Superior temporal gyrus (tissue), 1 donor: Measurements from ENCODE around the gene NXPH3.
"Not testable (repeated sequence)": the region's sequence is repeated elsewhere in the genome, so short reads cannot be mapped to it uniquely, and the experiment has no call there.

Source experiments
- DNase-seq: peaks from one replicate; pipeline ENCODE4 v3.0.0-alpha.2; 2016; ENCODE audit errors: extremely low spot score

NXPH3 gene

DNA sequence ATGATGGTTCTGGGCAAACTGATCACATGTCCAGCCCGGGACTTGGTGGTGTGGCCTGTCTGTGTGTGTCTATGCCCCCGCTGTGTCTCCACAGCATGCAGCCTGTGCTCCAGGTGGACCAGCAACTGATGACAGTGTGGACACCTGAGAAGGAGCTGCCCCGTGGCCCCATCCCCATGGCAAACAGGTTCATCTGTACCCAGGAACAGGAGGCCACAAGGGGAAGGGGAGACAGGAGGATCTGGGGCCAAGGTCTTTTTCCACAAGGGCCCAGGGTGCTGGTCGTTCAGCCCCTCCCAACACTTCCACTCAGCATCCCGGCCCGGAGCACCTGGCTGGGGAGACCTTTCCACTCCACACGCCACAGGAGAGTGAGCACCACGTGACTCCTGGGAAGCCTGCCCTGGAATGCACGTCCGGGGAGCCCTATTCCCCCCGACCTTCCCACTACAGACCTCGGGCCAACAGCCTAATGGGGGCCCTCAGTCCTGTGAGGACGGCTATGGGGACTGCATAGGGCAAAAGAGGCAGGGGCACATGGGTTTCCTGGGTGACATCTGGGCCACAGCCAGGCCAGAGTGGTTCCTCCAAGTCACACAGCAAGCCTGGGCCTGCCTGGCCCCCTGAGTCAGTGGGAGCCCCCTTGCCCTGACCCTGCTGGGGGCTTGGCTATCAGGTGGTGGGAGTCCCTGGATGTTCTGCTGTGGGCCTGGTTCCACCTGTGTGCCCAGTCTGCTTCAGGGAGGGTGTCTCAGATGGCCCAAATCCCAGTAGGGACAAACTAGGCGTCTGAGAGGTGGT lies 20.8 kb upstream of the NXPH3 start:
- DNase-seq = no peak

DNA sequence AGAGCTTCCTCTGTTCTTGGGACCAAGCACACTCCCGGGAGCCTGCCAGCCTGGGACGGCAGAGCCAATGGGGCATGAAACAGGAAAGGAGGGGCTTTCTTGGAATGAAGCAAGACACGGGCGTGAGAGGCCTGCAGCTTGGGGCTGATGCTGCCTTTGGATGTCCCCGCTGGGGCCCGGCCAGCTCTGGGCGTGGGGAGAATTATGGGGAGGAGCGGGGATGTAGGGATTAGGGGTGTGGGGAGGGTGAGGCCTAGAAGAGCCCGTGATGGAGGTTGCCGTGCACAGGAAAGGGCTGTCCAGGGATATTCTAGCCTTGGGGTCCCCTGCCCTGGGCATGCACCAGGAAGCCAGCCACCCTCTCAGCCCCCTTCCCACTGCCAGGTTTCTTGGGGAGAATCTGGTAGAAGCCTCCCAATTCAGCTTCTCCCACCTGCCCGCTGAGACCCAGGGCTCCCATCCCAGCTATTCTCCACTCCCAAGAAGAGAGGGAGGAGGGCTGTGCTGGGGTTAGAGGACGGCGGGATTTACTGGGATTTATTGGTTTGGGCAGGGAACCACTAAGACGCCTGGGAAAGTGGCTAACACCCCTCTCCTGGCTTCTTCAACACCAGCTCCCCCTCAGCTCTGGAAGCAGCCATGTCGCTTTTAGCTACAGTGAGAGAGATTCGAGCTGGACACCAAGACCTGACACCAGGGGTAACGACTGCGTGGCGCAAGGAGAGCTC lies 20.0 kb upstream of the NXPH3 start:
- no peak for DNase-seq

DNA sequence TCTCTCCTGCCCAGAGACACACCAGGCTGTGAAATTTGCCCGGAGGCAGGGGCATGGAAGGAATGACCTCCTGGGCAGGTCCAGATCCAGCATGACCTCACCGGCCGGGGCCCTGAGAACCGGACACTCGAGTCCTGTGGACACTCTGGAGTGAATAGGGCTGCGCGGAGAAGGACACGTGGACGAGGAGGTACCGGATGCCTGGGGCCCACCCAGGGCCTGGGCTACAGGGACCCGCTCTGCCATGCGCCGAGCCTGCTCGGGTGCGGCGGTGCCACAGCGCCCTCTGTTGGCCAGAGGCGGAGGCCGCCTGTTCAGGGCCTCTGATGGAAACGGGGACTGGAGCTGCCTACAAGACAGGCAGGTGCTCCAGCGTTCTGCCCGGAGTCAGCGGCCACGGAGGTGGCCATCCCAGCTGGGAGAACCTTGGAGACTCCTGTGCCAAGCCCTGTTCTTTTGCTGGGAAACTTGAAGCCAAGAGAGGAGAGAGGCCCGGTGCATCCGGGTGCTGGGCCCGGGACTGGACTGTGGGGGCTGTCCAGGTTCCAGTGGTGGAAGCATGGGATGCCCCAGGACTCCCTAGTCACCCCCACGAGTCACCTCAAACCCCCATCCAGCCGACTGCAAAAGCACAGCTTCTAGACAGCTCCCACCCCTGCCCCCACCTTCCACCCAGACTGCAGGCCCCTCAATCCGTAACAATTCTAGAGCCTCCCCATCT lies 19.3 kb upstream of the NXPH3 start:
- DNase-seq = peak; percentile 79

DNA sequence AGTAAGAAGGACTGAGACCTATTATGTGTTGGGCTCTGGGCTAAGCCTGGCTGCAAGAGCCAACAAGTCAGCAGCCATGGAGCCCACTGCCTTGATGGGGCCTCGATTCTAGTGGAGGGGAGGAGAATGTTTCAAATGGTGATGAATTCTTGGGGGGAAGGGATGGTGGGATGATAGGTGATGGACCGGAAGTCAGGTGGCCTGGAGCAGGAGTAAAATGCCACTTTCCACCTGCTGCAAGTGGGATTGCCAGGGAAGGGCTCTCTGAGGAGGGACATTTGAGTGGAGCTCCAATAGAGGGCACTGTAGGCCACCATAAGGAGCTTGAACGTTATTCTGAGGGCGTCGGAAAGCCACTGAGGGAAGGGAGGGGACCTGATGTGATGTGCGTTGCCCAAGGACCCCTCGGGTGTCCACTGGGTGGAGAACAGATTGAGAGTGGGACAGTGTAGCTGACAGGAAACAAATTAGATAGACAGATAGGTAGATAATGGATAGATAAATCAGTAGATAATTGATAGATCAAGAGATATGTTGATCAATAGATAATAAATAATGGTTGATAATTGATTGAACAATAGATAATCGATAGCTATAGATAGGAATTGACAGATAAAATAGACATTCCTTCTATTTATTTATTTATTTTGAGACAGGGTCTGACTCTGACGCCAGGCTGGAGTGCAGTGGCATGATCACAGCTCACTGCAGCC lies 18.2 kb upstream of the NXPH3 start:
- peak; percentile 52 for DNase-seq

DNA sequence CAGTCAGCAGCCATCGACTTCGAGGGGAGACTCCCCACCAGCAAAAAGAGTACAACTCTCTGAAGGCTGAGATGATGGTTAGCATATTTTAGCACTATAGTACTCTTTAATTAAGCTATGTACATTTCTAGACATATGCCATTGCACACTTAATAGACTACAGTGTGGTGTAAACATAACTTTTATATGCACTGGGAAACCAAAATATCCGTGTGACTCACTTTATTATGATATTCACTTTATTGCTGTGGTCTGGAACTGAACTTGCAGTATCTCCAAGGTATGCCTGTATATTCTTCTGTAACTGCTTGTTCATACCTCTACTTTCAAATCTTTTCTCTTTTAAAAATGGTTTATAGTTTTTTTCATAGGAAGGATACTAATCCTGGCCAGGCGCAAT lies 11.0 kb upstream of the NXPH3 start:
- no peak for DNase-seq

DNA sequence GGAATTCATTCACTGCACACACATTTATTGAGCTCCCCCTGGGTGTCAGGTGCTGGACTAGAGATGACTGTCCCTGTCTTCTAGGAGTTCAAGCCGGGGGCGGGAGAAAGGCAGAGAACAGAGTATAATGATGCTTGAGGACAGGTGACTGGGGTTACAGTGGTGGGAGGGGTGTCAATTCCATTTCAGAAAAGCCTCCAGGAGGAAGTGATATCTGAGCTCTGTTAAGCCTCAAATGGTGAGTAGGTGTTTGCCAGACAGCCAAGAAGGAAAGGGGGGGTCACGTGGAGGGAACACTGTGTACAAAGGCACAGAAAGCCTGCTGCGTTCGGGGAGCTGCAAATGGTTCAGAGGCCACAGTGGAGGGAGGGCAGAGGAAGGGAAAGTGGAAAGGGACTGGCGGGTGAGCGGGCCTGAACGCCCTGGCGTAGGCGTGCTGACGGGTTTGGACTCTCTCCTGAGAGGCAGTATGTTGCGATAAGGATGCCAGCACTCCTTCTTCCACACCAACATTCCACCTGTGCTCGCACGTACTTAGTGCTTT lies 9.7 kb upstream of the NXPH3 start:
- peak; percentile 51 for DNase-seq

DNA sequence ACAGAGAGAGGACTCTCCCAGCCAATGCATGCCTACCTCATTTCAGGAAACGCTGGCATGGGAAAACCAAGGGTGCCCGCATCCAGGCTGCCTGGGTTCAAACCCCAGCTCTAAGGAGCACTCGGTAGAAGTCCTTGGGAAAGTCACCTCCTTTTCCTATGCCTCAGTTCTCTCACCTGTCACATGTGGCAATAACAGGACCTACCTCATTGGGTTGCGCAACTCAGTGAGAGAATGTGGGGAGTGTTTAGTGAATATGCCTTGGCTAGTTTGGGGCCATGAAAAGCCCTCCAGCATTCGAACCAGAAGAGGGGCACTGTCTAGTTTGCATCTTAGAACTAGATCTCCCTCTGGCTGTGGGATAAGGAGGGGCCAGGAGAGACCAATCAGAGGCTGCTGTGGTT lies 9.0 kb upstream of the NXPH3 start:
- no peak for DNase-seq

DNA sequence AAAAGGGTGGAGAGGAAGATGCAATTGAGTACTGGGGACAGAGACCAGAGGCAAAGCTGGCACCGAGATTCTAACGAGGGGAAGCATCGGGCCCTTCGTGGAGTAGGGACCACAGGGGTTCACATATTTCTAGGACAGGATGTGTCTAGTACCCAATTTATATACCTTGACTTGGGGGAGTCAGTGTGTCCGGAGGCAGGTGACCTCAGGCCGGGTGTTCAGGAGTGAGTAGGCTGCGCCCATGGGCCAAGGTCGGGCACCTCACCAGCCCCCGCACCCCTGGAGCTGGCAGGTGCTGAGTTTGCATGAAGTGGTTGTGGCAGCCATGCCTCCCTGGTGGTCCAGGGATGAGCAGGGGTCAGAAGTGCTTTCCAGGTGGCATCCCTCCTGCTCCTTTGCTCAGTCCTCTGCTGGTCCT lies 8.6 kb upstream of the NXPH3 start:
- DNase-seq = no peak

DNA sequence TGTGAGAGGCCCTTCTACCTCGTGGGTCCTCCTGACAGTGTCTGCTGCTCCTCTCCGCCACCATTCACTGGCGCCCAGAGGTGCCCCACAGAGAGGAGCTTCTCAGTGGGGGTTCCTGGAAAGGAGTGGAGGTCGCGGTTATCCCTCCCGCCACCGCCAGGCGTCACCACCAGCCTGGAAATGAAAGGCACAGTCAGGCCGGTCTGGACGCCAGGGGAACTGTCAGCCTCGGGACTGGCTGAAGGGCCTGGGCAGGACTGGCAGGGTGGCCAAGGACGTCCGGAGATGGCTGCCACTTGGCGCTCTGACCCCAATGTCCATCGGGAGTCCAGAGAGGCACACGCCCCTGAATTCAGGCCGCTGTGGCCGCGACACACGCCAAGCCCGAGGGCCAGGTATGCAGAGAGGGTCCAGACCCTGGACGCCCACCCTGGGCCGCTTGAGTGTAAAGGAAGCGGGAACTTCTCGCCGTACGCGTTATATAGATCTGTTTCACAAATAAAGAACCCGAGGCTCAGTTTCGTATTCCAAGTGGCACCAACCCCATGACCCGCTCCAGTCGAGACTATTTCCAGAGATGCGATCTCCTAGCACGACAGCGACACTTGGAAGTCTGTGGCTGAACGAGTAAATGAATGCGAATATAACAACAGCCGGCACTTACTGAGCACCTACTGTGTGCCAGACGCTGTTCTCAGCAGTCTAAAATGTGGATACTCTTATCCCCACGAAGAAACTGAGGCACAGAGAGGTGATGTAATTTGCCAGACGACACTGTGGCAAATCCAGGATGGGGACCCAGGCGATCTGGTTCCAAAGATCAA lies 7.6 kb upstream of the NXPH3 start:
- peak; percentile 87 for DNase-seq

DNA sequence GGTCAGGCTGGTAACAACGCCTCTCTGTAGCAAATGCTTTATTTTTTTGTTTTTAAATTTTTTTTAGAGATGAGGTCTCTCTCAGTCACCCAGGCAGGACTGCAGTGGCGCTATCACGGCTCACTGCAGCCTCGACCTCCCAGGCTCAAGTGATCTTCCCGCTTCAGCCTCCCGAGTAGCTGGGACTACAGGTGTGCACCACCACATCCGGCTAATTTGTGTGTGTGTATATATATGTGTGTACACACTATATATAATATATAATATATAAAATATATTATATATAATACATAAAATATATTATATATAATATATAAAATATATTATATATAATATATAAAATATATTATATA lies 7.0 kb upstream of the NXPH3 start:
- not testable (repeated sequence) for DNase-seq

DNA sequence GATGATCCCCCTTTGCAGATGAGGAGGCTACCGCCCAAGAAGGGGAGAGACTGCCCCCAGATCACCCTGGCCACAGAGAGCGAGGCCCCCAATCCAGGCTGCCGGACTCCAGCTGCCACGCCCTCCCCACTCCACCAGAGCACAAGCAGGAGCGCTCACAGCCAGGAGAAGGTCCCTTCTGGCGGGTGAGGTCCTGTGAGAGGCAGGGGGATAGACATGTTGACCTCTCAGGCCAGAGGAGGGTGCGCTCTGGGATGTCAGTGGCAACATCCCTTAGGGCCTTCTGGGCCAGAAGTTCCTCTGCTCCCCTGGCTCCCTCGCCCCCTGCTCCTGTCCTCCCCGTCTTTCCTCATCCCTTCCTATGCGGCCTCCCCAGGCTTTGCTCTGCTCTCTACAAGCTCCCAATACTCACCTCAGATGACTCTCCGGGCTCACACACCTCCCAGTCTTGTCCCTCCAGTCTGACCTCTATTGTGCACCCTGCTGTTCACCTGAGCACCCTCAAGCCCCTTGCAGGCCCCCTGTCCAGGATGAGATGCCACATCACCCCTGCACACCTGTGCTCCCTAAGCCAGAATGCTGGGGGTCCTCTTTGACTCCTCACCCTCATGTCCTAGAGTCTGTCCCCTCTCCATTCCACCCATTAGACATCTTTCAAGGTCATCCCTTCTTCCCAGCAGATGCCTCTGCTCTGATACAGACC lies 5.0 kb upstream of the NXPH3 start:
- DNase-seq = no peak

DNA sequence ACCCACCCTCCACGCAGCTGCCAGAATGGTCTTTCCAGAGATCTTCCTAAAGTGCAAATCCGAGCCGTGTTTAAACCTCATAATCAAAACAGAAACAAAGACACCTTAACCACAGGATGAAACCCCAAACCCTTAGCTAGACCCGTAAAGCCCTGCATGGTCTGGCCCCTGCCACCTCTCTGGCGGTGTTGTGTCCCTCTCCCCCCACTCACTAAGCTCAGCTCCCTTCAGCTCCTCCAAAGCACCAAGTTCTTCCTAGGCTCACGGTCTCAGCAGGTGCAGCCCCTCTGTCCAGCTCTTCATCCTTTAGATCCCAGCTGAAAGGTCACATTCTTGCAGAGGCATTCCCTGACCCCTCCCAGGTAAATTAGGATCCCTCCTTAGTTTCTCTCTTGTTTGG lies 4.4 kb upstream of the NXPH3 start:
- no peak for DNase-seq

DNA sequence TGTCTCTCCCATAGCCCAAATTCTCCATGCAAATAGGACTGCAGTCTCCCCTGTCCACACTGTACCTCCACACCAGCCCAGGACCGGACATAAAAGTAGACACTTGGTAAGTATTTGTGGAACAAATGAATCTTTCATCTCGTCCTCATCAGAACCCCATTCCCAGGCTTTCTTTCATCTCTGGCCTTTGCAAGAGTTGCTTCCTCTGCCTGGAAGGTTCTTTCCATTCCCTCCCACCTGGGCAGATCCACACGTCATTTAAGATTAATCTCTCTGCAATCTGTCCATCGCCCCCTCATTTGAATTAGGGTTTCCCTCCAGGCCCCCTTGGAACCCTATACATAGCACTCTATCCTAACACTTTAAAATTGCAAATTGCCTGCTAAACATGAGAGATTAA lies 3.9 kb upstream of the NXPH3 start:
- no peak for DNase-seq

DNA sequence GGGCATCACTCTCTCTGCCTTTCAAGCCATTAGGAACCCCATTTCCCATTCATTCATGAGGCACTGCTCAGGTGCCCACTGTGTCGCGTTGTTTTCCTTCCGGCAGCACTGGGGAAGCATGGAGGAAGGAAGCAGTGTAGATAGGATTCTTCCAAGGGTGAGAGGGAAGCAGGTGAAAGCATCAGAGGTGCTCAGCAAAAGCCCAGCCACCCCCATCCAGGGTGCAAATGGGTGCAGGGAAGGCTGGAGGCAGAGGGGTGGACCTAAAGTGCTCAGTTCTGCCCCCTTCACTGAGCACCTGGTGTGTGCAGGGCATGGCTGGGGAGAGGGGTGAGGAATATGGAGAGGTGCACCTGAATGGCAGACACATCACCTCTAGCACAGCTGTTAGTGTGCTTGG lies 3.4 kb upstream of the NXPH3 start:
- no peak for DNase-seq

DNA sequence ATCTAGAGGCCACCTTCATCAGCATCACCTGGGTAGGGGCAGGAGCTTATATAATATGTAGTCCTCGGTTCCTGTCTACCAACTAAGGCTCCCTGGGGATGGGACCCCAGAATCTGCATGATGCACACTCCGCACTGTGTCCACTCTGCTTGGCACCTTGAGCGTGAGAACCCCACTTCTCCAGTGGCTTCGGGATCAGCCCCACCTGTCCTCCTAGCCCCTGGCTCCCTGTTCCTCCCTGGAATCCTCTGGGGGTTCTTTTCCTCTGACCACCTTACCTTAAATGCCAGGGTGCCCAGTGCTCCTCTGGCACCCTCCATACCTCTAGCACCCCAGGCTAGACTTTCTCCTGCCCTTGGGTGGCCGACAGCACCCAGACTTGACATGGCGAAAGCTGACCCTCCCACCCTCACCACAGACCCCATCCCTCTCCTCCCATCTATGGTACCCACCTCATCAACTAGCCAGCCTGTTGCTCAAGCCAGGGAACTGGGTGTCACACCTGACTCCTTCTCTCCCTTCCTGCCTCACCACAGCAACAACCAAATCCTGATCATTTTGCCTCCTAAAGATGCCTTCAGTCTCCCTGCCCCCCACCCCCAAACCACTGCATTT lies 2.8 kb upstream of the NXPH3 start:
- no peak for DNase-seq

DNA sequence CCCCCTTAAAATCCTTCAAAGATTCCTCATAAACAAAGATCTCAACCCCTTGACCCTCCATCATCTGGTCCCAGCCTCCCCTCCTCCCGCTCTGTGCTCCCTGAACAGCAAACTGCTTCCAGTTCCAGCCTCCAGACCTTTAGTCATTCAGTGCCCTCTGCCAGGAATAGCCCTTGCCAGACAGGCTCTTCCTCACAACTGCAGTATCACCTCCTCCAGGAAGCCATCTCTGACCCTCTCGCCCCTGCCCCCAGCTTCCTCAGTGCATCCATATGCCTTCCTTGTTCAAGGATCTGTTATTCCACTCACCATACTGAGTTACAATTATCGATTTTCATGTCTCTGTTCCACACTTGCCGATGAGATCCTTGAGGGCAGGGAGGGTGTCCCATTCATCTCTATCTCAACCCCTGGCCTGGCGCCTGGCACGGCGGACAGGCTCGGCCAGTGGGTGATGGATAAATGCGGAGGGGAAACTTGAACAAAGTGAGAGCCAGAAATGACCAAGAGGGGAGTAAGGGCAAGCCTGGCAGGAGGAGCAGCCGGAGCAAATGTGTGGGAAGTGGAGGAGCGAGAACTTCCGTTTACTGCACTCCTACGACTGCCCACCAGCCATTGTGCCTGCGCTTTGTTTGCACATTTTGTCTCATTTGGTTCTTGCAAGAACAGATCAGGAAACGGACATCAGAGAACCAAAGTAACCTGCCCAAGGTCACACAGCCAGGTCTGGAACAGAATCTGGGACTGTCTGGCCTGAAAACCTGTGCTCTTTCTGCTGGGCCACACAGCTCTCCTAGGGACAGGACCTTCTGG lies 2.0 kb upstream of the NXPH3 start:
- DNase-seq = no peak

DNA sequence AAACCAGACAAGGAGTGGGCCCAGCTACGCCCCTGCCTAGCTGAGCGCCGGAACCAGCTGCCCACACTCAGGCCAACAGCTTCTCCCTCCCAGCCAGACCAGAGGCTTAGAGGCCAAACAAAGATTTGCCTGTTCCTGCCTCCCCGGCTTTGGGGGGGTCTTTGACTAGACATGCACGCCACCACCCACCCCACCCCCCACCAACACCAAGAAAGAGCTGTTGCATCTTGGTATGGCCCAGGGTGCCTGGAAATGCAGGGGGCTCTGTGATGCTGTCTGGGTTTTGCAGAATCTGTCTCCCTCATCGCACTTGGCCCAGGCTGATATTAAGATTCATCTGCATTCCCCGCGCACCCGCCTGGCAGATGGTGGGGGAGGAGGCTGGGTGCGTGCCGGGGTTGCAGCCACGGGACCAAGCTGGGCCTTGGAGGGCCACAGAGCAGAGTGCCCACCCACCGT lies 1.3 kb upstream of the NXPH3 start:
- DNase-seq = no peak

DNA sequence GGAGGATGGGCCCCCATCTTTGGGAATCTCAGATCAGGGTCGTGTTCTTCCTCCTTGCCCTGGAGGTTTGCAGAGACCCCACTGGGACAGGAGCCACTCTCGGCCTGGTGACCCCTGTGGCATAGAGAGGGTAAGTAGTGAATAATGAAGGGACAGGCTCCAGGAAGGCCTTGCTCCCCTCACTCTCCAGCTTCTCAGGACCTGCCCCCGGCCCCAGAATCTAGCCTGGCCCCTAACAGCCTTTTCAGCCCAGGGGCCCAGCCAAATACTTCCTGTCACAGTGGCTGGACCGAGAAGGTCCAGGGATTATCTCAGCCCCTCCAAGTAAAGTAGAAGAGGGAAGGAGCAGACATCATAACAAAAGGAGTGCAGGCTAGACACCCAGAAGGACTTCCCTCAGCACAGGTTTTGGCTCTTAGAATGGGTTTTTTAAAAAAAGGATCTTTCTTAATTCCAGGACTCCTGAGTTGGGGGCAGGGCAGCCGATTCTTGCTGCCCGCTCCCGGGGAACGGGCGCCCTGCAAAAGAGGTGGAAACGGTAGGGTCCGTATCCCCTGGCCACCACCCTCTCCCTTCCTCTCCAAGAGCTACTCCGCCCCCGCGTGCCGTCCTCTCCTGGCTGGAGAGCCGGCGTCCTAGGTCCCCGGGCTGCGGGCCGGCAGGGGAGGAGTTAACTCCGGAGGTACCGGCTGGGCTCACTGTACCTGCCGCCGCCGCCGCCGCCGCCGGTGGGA lies 559 bp upstream of the NXPH3 start:
- no peak for DNase-seq
